Breast epithelium (tissue), 3 donors: ENCODE data around the gene SLC15A2.

Experiments
- CTCF ChIP-seq, 3 donors: fragments of 450-650 bp; IDR thresholded peaks; one replicate each; pipeline ENCODE4 v1.5.1; 2016 to 2017; ENCODE audit warnings: antibody characterized with exemption in 3 of 3, mild to moderate bottlenecking in 3 of 3, moderate library complexity in 3 of 3
- POLR2A ChIP-seq: fragments of 450-650 bp; IDR thresholded peaks from one replicate; pipeline ENCODE4 v1.6.1; 2016; ENCODE audit warnings: antibody characterized with exemption, mild to moderate bottlenecking, moderate library complexity
- POLR2AphosphoS5 ChIP-seq, 3 donors: sonication (generic); formaldehyde crosslinking; IDR thresholded peaks; one replicate each; pipeline ENCODE4 v1.6.1; 2017; ENCODE audit warnings: antibody characterized with exemption in 3 of 3

- TF ChIP-seq POLR2A, result no peak
- TF ChIP-seq CTCF (IDR thresholded peaks at IDR 0.05), result no peak
- TF ChIP-seq POLR2AphosphoS5 (IDR thresholded peaks at IDR 0.05), result no peak
Observed at GRCh38 chr3:121942116-121942786, 48.0 kb downstream of the SLC15A2 start.
